HEK293T (cell line): ENCODE measurements around the gene MADCAM1.

Experiments
- ARNT ChIP-seq: fragments of 450-650 bp; IDR thresholded peaks from 2 replicates; pipeline ENCODE4 v1.6.1; 2017; ENCODE audit warnings: mild to moderate bottlenecking
- BHLHE40 ChIP-seq: fragments of 450-650 bp; IDR thresholded peaks from 2 replicates; pipeline ENCODE4 v1.6.1; 2016; ENCODE audit warnings: mild to moderate bottlenecking, moderate library complexity, borderline replicate concordance
- CTBP1 ChIP-seq: fragments of 450-650 bp; IDR thresholded peaks from 2 replicates; pipeline ENCODE4 v1.6.1; 2016; ENCODE audit warnings: borderline replicate concordance
- ELF4 ChIP-seq: fragments of 450-650 bp; IDR thresholded peaks from 2 replicates; pipeline ENCODE4 v1.6.1; 2017; ENCODE audit warnings: antibody characterized with exemption
- FOXM1 ChIP-seq: fragments of 450-650 bp; IDR thresholded peaks from 2 replicates; pipeline ENCODE4 v1.6.1; 2017; ENCODE audit warnings: mild to moderate bottlenecking, borderline replicate concordance
- HDGF ChIP-seq: fragments of 450-650 bp; IDR thresholded peaks from 2 replicates; pipeline ENCODE4 v1.6.1; 2017; ENCODE audit warnings: antibody characterized with exemption, borderline replicate concordance
- NFRKB ChIP-seq: fragments of 450-650 bp; IDR thresholded peaks from 2 replicates; pipeline ENCODE4 v1.6.1; 2016; ENCODE audit warnings: mild to moderate bottlenecking, moderate library complexity
- SP1 ChIP-seq: fragments of 450-650 bp; IDR thresholded peaks from 2 replicates; pipeline ENCODE4 v1.6.1; 2017
- SUZ12 ChIP-seq: fragments of 450-650 bp; IDR thresholded peaks from 2 replicates; pipeline ENCODE4 v1.6.1; 2016; ENCODE audit warnings: mild to moderate bottlenecking
- TARDBP ChIP-seq: fragments of 450-650 bp; IDR thresholded peaks from 2 replicates; pipeline ENCODE4 v1.6.1; 2016
- ZNF384 ChIP-seq: fragments of 450-650 bp; IDR thresholded peaks from 2 replicates; pipeline ENCODE4 v1.6.1; 2016
- TF ChIP-seq, protein P1 (sequence below): fragments of 450-650 bp; IDR thresholded peaks from 2 replicates; pipeline ENCODE4 v1.6.1; 2016

- TF ChIP-seq TARDBP (no peak), SP1 (no peak), ARNT (no peak), HDGF (no peak), CTBP1 (no peak), BHLHE40 (no peak), ZNF384 (no peak), SUZ12 (no peak), NFRKB (no peak), ELF4 (no peak), FOXM1 (no peak)
- TF ChIP-seq, protein P1, sequence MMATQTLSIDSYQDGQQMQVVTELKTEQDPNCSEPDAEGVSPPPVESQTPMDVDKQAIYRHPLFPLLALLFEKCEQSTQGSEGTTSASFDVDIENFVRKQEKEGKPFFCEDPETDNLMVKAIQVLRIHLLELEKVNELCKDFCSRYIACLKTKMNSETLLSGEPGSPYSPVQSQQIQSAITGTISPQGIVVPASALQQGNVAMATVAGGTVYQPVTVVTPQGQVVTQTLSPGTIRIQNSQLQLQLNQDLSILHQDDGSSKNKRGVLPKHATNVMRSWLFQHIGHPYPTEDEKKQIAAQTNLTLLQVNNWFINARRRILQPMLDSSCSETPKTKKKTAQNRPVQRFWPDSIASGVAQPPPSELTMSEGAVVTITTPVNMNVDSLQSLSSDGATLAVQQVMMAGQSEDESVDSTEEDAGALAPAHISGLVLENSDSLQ, result no peak
Observed at GRCh38 chr19:504616-505015, 8.3 kb downstream of the MADCAM1 start.
